SK-N-SH treated with all-trans-retinoic acid at 6 μM for 48 hours (cell line): ENCODE data around the gene ELP4.

Experiments used
- ATAC-seq: fragments of 200-7000 bp; cut with Tn5 transposase; 3 replicates; pipeline ENCODE4 v1.9.1; 2020; ENCODE audit warnings: mild to moderate bottlenecking, moderate library complexity
- ARNTL ChIP-seq: fragments of 450-650 bp; formaldehyde crosslinking; IDR thresholded peaks from 2 replicates; pipeline ENCODE4 v1.5.0; 2020; ENCODE audit warnings: low read depth, mild to moderate bottlenecking, moderate library complexity, borderline replicate concordance
- BACH2 ChIP-seq: fragments of 250-450 bp; sonication (Bioruptor Pico); IDR thresholded peaks from 2 replicates; pipeline ENCODE4 v1.9.0; 2021; ENCODE audit warnings: mild to moderate bottlenecking, borderline replicate concordance
- CREB5 ChIP-seq: fragments of 250-450 bp; sonication (Bioruptor Pico); IDR thresholded peaks from 2 replicates; pipeline ENCODE4 v1.5.1; 2020; ENCODE audit warnings: low read depth, mild to moderate bottlenecking, moderate library complexity
- CSDC2 ChIP-seq: fragments of 250-450 bp; sonication (Bioruptor Pico); IDR thresholded peaks from 2 replicates; pipeline ENCODE4 v1.5.0; 2020; ENCODE audit warnings: mild to moderate bottlenecking, moderate library complexity
- CSRNP3 ChIP-seq: fragments of 250-450 bp; sonication (Bioruptor Pico); IDR thresholded peaks from 2 replicates; pipeline ENCODE4 v1.5.1; 2021; ENCODE audit warnings: mild to moderate bottlenecking, moderate library complexity
- ESRRG ChIP-seq: fragments of 250-450 bp; sonication (Bioruptor Pico); IDR thresholded peaks from 2 replicates; pipeline ENCODE4 v1.6.1; 2021; ENCODE audit warnings: mild to moderate bottlenecking
- GLIS3 ChIP-seq: fragments of 250-450 bp; sonication (Bioruptor Pico); IDR thresholded peaks from 2 replicates; pipeline ENCODE4 v1.5.0; 2020; ENCODE audit warnings: mild to moderate bottlenecking, moderate library complexity
- OSR1 ChIP-seq: fragments of 250-450 bp; sonication (Bioruptor Pico); IDR thresholded peaks from 2 replicates; pipeline ENCODE4 v1.8.0; 2022; ENCODE audit warnings: moderate library complexity, mild to moderate bottlenecking, inconsistent platforms
- PATZ1 ChIP-seq: fragments of 250-450 bp; sonication (Bioruptor Pico); IDR thresholded peaks from 2 replicates; pipeline ENCODE4 v1.8.0; 2020; ENCODE audit warnings: mild to moderate bottlenecking, moderate library complexity, borderline replicate concordance
- PPARA ChIP-seq: fragments of 250-450 bp; sonication (Bioruptor Pico); IDR thresholded peaks from 2 replicates; pipeline ENCODE4 v1.5.0; 2020; ENCODE audit warnings: mild to moderate bottlenecking, borderline replicate concordance
- RARB ChIP-seq: fragments of 250-450 bp; sonication (Bioruptor Pico); IDR thresholded peaks from 2 replicates; pipeline ENCODE4 v1.8.0; 2021; ENCODE audit warnings: mild to moderate bottlenecking, moderate library complexity
- SNAI2 ChIP-seq: fragments of 250-450 bp; sonication (Bioruptor Pico); IDR thresholded peaks from 2 replicates; pipeline ENCODE4 v1.5.0; 2020; ENCODE audit warnings: mild to moderate bottlenecking, moderate library complexity
- TCF4 ChIP-seq: fragments of 250-450 bp; sonication (Bioruptor Pico); IDR thresholded peaks from 2 replicates; pipeline ENCODE4 v1.8.0; 2021; ENCODE audit warnings: mild to moderate bottlenecking, moderate library complexity, borderline replicate concordance
- TOX ChIP-seq: fragments of 250-450 bp; sonication (Bioruptor Pico); IDR thresholded peaks from 2 replicates; pipeline ENCODE4 v1.8.0; 2021; ENCODE audit warnings: mild to moderate bottlenecking, moderate library complexity, borderline replicate concordance
- TSHZ2 ChIP-seq: fragments of 250-450 bp; sonication (Bioruptor Pico); IDR thresholded peaks from 2 replicates; pipeline ENCODE4 v1.5.0; 2020; ENCODE audit warnings: mild to moderate bottlenecking, moderate library complexity
- ZC3H10 ChIP-seq: fragments of 250-450 bp; sonication (Bioruptor Pico); IDR thresholded peaks from 2 replicates; pipeline ENCODE4 v1.5.1; 2021; ENCODE audit warnings: mild to moderate bottlenecking, moderate library complexity
- ZFP3 ChIP-seq: fragments of 250-450 bp; sonication (Bioruptor Pico); IDR thresholded peaks from 2 replicates; pipeline ENCODE4 v1.5.0; 2020; ENCODE audit warnings: mild to moderate bottlenecking, moderate library complexity
- ZFP30 ChIP-seq: fragments of 450-650 bp; formaldehyde crosslinking; IDR thresholded peaks from 2 replicates; pipeline ENCODE4 v1.5.0; 2022; ENCODE audit warnings: mild to moderate bottlenecking, moderate library complexity
- ZNF565 ChIP-seq: fragments of 450-650 bp; formaldehyde crosslinking; conservative IDR thresholded peaks from 2 replicates; pipeline ENCODE4 v1.5.0; 2020; ENCODE audit warnings: low read depth, mild to moderate bottlenecking, moderate library complexity
- ZNF70 ChIP-seq: fragments of 450-650 bp; formaldehyde crosslinking; IDR thresholded peaks from 2 replicates; pipeline ENCODE4 v1.5.0; 2020; ENCODE audit warnings: mild to moderate bottlenecking, moderate library complexity
- ZNF8 ChIP-seq: fragments of 450-650 bp; formaldehyde crosslinking; IDR thresholded peaks from 2 replicates; pipeline ENCODE4 v1.5.0; 2020; ENCODE audit warnings: mild to moderate bottlenecking, moderate library complexity

ELP4 gene

GRCh38 chr11:31598454-31598853 is 88.9 kb downstream of the ELP4 start:
- TF ChIP-seq TCF4 (CRISPR knock-in tag) (no peak), ZNF8 (no peak), ZNF70 (CRISPR knock-in tag) (no peak), TOX (CRISPR knock-in tag) (no peak), ZC3H10 (CRISPR knock-in tag) (no peak), ZFP30 (no peak), CSRNP3 (CRISPR knock-in tag) (no peak), CSDC2 (CRISPR knock-in tag) (no peak), ZFP3 (no peak), CREB5 (CRISPR knock-in tag) (no peak)
- no peak for ATAC-seq

GRCh38 chr11:31601635-31602282 is 92.2 kb downstream of the ELP4 start:
- no peak for ATAC-seq
- no peak for TF ChIP-seq TCF4 (CRISPR knock-in tag)
- no peak for TF ChIP-seq GLIS3 (CRISPR knock-in tag)
- TF ChIP-seq BACH2 (CRISPR knock-in tag) = no peak
- TF ChIP-seq ZFP3 = no peak
- no peak for TF ChIP-seq TSHZ2 (CRISPR knock-in tag)
- TF ChIP-seq ZNF70 (CRISPR knock-in tag) = no peak
- TF ChIP-seq RARB (CRISPR knock-in tag) = no peak
- TF ChIP-seq ZFP30 = no peak
- TF ChIP-seq TOX (CRISPR knock-in tag) = no peak
- TF ChIP-seq ZNF8 = no peak
- TF ChIP-seq PATZ1 (CRISPR knock-in tag) = no peak
- no peak for TF ChIP-seq OSR1 (CRISPR knock-in tag)
- TF ChIP-seq CSRNP3 (CRISPR knock-in tag) = no peak
- no peak for TF ChIP-seq PPARA (CRISPR knock-in tag)
- TF ChIP-seq ESRRG = no peak
- no peak for TF ChIP-seq ZC3H10 (CRISPR knock-in tag)
- TF ChIP-seq, all 23 proteins: peak for 0

- TF ChIP-seq ARNTL (CRISPR knock-in tag) (no peak), CREB5 (CRISPR knock-in tag) (no peak), CSRNP3 (CRISPR knock-in tag) (no peak), TOX (CRISPR knock-in tag) (no peak), OSR1 (CRISPR knock-in tag) (no peak), ZC3H10 (CRISPR knock-in tag) (no peak), SNAI2 (CRISPR knock-in tag) (no peak), GLIS3 (CRISPR knock-in tag) (no peak), ZFP3 (no peak), ZNF565 (CRISPR knock-in tag) (no peak), ZNF70 (CRISPR knock-in tag) (no peak), ZNF8 (no peak), CSDC2 (CRISPR knock-in tag) (no peak)
- ATAC-seq = no peak
Measured at GRCh38 chr11:31606893-31607292, 97.3 kb downstream of the ELP4 start.
